Tibial artery (tissue), 4 donors: ENCODE data around the gene NOP9.

ENCODE experiments used
- DNase-seq, 2 donors: peaks; one replicate each; pipeline ENCODE4 v3.0.0-alpha.2; 2019
- H3K27ac ChIP-seq, 2 donors: fragments of 200-600 bp; sonication (generic) in 1 of 2; 1 replicate in 1 of 2; 2 replicates in 1 of 2; pipeline ENCODE4 v1.5.1; 2018 to 2019; ENCODE audit warnings: mild to moderate bottlenecking in 1 of 2
- H3K27me3 ChIP-seq, 2 donors: fragments of 200-600 bp; sonication (generic) in 1 of 2; one replicate each; pipeline versions ENCODE4 v1.5.1 to v1.6.0; 2016 to 2019
- H3K36me3 ChIP-seq, 3 donors: fragments of 200-600 bp; sonication (generic) in 2 of 3; one replicate each; pipeline ENCODE4 v1.5.1; 2016 to 2019; ENCODE audit warnings: mild to moderate bottlenecking in 2 of 3
- H3K4me1 ChIP-seq, 4 donors: fragments of 200-600 bp; sonication (generic) in 2 of 4; 1 replicate in 3 of 4; 2 replicates in 1 of 4; pipeline ENCODE4 v1.5.1; 2016 to 2019
- H3K4me3 ChIP-seq, 2 donors: fragments of 200-600 bp; sonication (generic) in 1 of 2; 1 replicate in 1 of 2; 2 replicates in 1 of 2; pipeline ENCODE4 v1.5.1; 2018 to 2019; ENCODE audit warnings: mild to moderate bottlenecking in 2 of 2
- H3K9me3 ChIP-seq, 3 donors: fragments of 200-600 bp; sonication (generic) in 1 of 3; one replicate each; pipeline ENCODE4 v1.5.1; 2016 to 2019
- intact Hi-C: fragments of 100-400 bp; cut with DNase I; formaldehyde crosslinking; loops from one replicate; pipeline ENCODE4 v1.15.0; 2023; ENCODE audit warnings: low total_unique reads
- TF ChIP-seq, protein P1 (sequence below), 2 experiments: fragments of 200-600 bp in 1 of 2; fragments of 450-650 bp in 1 of 2; IDR thresholded peaks; one replicate each; pipeline ENCODE4 v1.5.1; 2017 to 2019; ENCODE audit warnings: antibody characterized with exemption in 2 of 2, mild to moderate bottlenecking in 1 of 2, moderate library complexity in 1 of 2

The NOP9 gene

DNA sequence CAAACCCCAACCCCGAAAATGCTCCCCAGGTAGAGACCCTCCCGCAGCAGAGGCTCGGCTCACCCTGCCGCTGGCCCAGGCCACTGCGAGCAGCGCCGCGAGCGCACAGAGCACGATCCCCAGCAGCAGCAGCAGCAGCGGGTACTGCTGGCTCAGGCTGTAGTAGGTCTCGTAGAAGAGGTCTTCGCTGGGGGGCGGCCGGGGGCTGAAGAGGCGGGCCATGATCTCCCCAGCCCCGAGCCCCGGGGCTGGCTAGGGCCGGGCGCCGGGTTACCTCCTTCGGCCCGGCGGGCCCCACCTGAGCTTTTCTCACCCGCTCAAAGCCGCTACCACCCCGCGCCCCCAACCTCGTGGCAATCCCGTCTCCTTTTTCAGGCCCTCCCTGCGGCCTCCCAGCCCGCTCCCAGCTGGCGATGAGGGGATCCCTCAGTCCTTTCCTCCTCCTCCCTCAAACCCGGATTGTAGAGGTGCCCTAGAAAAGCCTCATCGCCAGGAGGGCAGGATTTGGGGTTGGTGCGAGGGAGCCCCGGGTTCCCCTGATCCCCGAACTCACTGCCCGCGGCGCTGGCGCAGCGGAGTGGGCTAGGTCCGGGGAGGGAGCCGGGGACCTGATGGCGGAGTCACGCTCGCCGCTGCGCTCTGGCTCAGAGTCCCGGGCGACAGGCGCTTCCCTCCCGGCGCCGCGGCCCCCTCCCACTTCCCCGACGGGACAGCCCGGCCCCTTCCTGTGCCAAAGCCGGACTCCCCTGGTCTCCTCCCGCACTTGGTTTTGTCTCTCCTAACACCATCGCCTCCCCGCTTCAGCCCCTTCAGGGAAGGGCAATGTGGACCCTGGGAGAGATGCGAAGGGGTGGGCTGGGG lies 35.0 kb downstream of the NOP9 start, which contains the start of gene ADCY4:
Gene ADCY4, minus strand, starts transcription at position 641 of the 861 bp plus-strand sequence. Its CDS starts 419 bp downstream, at position 222.
- no peak within 1 kb of the TSS for H3K27ac ChIP-seq
- no peak for DNase-seq
- intact Hi-C loops, result no loop called here
- H3K9me3 ChIP-seq, result no peaks in the 10 kb centered on the region
- H3K4me3 ChIP-seq, result peak within 1 kb of the TSS; percentile 35 to 44
- peaks cover 6 to 71% of the 10 kb centered on the region in 2 donors for H3K27me3 ChIP-seq
- H3K36me3 ChIP-seq, result no peaks in the 10 kb centered on the region
- H3K4me1 ChIP-seq, result peaks cover 0 to 42% (median 28%) of the 10 kb centered on the region in 4 donors
- TF ChIP-seq, protein P1, sequence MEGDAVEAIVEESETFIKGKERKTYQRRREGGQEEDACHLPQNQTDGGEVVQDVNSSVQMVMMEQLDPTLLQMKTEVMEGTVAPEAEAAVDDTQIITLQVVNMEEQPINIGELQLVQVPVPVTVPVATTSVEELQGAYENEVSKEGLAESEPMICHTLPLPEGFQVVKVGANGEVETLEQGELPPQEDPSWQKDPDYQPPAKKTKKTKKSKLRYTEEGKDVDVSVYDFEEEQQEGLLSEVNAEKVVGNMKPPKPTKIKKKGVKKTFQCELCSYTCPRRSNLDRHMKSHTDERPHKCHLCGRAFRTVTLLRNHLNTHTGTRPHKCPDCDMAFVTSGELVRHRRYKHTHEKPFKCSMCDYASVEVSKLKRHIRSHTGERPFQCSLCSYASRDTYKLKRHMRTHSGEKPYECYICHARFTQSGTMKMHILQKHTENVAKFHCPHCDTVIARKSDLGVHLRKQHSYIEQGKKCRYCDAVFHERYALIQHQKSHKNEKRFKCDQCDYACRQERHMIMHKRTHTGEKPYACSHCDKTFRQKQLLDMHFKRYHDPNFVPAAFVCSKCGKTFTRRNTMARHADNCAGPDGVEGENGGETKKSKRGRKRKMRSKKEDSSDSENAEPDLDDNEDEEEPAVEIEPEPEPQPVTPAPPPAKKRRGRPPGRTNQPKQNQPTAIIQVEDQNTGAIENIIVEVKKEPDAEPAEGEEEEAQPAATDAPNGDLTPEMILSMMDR (IDR thresholded peaks at IDR 0.05), result no peak

- H3K4me3 ChIP-seq, result peak overlapping the region; percentile 35 to 44
- no peak overlapping the region for H3K27ac ChIP-seq
- no peaks in the 10 kb centered on the region for H3K9me3 ChIP-seq
- peaks cover 0 to 42% (median 28%) of the 10 kb centered on the region in 4 donors for H3K4me1 ChIP-seq
- intact Hi-C loops, result no loop called here
- H3K36me3 ChIP-seq, result no peaks in the 10 kb centered on the region
- DNase-seq, result no peak
- TF ChIP-seq, protein P1 (IDR thresholded peaks at IDR 0.05), result no peak
- H3K27me3 ChIP-seq, result peaks cover 6 to 76% of the 10 kb centered on the region in 2 donors
Measured at GRCh38 chr14:24335461-24336171, 36.0 kb downstream of the NOP9 start.

DNA sequence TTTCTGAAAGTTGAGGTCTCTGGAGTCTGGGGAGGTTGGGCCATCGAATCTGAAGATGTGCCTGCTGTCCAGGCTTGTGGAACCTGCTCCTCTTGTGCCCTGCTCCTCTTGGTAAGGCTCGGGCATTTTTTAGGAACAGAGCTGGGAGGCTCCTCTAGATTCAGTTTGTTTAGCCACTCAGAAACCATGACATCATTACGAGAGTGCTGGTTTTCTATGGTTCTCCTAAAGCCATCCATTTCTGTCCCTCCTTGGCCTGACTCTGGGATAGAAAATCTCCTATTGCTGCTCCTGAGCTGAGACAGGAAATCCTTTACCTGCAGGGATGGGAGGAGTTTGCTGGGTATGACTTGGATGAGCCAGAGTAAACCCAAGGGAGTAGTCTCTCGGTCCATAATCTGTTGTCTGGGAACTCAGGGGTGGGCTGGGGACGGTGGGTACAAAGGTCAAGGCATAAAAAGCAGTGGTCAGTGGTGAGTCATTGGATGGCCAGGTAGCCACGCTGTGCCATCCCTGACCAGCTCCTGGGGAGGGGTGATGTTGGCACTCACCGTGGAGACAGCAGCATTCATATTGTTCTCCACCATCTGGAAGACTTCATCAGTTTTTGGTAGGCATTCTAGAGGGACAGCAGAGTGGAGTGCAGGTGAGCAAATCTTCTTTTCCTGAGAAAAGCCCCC lies 37.6 kb downstream of the NOP9 start:
- H3K4me1 ChIP-seq, result peaks cover 0 to 36% (median 23%) of the 10 kb centered on the region in 4 donors
- peaks cover 6 to 79% of the 10 kb centered on the region in 2 donors for H3K27me3 ChIP-seq
- TF ChIP-seq, protein P1 (IDR thresholded peaks at IDR 0.05), result no peak
- intact Hi-C loops, result no loop called here
- no peak overlapping the region for H3K4me3 ChIP-seq
- DNase-seq, result no peak
- no peaks in the 10 kb centered on the region for H3K36me3 ChIP-seq
- no peak overlapping the region for H3K27ac ChIP-seq
- H3K9me3 ChIP-seq, result no peaks in the 10 kb centered on the region

GRCh38 chr14:24337824-24338175 lies 38.1 kb downstream of the NOP9 start:
- Histone ChIP-seq H3K27ac (no peak overlapping the region), H3K4me1 (peaks cover 0 to 30% (median 18%) of the 10 kb centered on the region in 4 donors), H3K27me3 (peaks cover 6 to 74% of the 10 kb centered on the region in 2 donors), H3K4me3 (no peak overlapping the region), H3K36me3 (no peaks in the 10 kb centered on the region), H3K9me3 (no peaks in the 10 kb centered on the region)
- no peak for DNase-seq
- TF ChIP-seq, protein P1 (IDR thresholded peaks at IDR 0.05), result no peak
- intact Hi-C loops, result no loop called here

GRCh38 chr14:24338843-24339242 lies 39.2 kb downstream of the NOP9 start:
- intact Hi-C loops, result no loop called here

More at GRCh38 chr14:24338843-24339242, 39.2 kb downstream of the NOP9 start:
- Histone ChIP-seq H3K4me3 (peak overlapping the region; percentile 41 to 52), H3K4me1 (peaks cover 0 to 21% (median 11%) of the 10 kb centered on the region in 4 donors), H3K27ac (no peak overlapping the region), H3K9me3 (no peaks in the 10 kb centered on the region), H3K36me3 (no peaks in the 10 kb centered on the region), H3K27me3 (peaks cover 6 to 66% of the 10 kb centered on the region in 2 donors)
- TF ChIP-seq, protein P1 (IDR thresholded peaks at IDR 0.05), result no peak
- no peak for DNase-seq
